HUES64 (cell line): ENCODE measurements around the gene MUC5B.

ENCODE experiments used
- H3K27ac ChIP-seq: 2 replicates; pipeline ENCODE4 v1.7.0; 2013; ENCODE audit warnings: low read depth, low read length, inconsistent platforms
- H3K27me3 ChIP-seq: 2 replicates; pipeline ENCODE4 v1.6.1; 2013; ENCODE audit warnings: mild to moderate bottlenecking, low read length; ENCODE audit not compliant: insufficient read depth
- H3K36me3 ChIP-seq: 2 replicates; pipeline ENCODE4 v1.6.1; 2013; ENCODE audit warnings: mild to moderate bottlenecking, low read length; ENCODE audit not compliant: insufficient read depth
- H3K4me1 ChIP-seq: 2 replicates; pipeline ENCODE4 v1.6.1; 2013; ENCODE audit warnings: mild to moderate bottlenecking, low read length, moderate library complexity; ENCODE audit not compliant: insufficient read depth
- H3K4me3 ChIP-seq: 2 replicates; pipeline ENCODE4 v1.5.1; 2013; ENCODE audit warnings: mild to moderate bottlenecking, low read length, moderate library complexity
- H3K9ac ChIP-seq: 2 replicates; pipeline ENCODE4 v1.6.1; 2013; ENCODE audit warnings: mild to moderate bottlenecking, low read depth, low read length
- H3K9me3 ChIP-seq: 2 replicates; pipeline ENCODE4 v1.6.1; 2013; ENCODE audit warnings: low read depth, low read length; ENCODE audit not compliant: insufficient read depth
- WGBS: fragments of 150-250, 120-280 bp; methylation state at CpG from one replicate; pipeline ENCODE4 v1.1.7; 2013; ENCODE audit warnings: missing lambda C conversion rate; 5-methylcytosine and 5-hydroxymethylcytosine counted together

MUC5B gene

GRCh38 chr11:1226986-1227550 is 4.2 kb downstream of the MUC5B start:
- no peak overlapping the region for H3K9ac ChIP-seq
- H3K4me3 ChIP-seq, result no peak overlapping the region
- no peaks in the 10 kb centered on the region for H3K27me3 ChIP-seq
- no peaks in the 10 kb centered on the region for H3K36me3 ChIP-seq
- H3K4me1 ChIP-seq, result no peaks in the 10 kb centered on the region
- H3K9me3 ChIP-seq, result no peaks in the 10 kb centered on the region
- WGBS, result 86% methylated on average over 23 of the region's 23 CpGs
- H3K27ac ChIP-seq, result no peak overlapping the region

GRCh38 chr11:1227551-1228100 is 4.8 kb downstream of the MUC5B start:
- no peaks in the 10 kb centered on the region for H3K27me3 ChIP-seq
- H3K9ac ChIP-seq, result no peak overlapping the region
- H3K9me3 ChIP-seq, result no peaks in the 10 kb centered on the region
- no peaks in the 10 kb centered on the region for H3K4me1 ChIP-seq
- 93% methylated on average over 23 of the region's 23 CpGs for WGBS
- H3K4me3 ChIP-seq, result no peak overlapping the region
- no peak overlapping the region for H3K27ac ChIP-seq
- H3K36me3 ChIP-seq, result no peaks in the 10 kb centered on the region

- Histone ChIP-seq H3K9ac (no peak overlapping the region), H3K9me3 (no peaks in the 10 kb centered on the region), H3K4me3 (no peak overlapping the region), H3K27ac (no peak overlapping the region), H3K36me3 (no peaks in the 10 kb centered on the region), H3K27me3 (no peaks in the 10 kb centered on the region), H3K4me1 (no peaks in the 10 kb centered on the region)
- WGBS, result 90% methylated on average over 31 of the region's 31 CpGs
These were observed 5.4 kb downstream of the MUC5B start for GRCh38 chr11:1228101-1228821.

GRCh38 chr11:1228921-1229451 is 6.1 kb downstream of the MUC5B start:
- H3K4me3 ChIP-seq, result no peak overlapping the region
- H3K4me1 ChIP-seq, result no peaks in the 10 kb centered on the region
- no peaks in the 10 kb centered on the region for H3K27me3 ChIP-seq
- 86% methylated on average over 18 of the region's 18 CpGs for WGBS
- H3K36me3 ChIP-seq, result no peaks in the 10 kb centered on the region
- no peak overlapping the region for H3K27ac ChIP-seq
- H3K9me3 ChIP-seq, result no peaks in the 10 kb centered on the region
- H3K9ac ChIP-seq, result no peak overlapping the region

GRCh38 chr11:1229471-1230120 is 6.7 kb downstream of the MUC5B start:
- Histone ChIP-seq H3K4me1 (no peaks in the 10 kb centered on the region), H3K9ac (no peak overlapping the region), H3K36me3 (no peaks in the 10 kb centered on the region), H3K4me3 (no peak overlapping the region), H3K27me3 (no peaks in the 10 kb centered on the region), H3K9me3 (no peaks in the 10 kb centered on the region), H3K27ac (no peak overlapping the region)
- 92% methylated on average over 23 of the region's 27 CpGs for WGBS

GRCh38 chr11:1230121-1230455 is 7.2 kb downstream of the MUC5B start:
- Histone ChIP-seq H3K4me3 (no peak overlapping the region), H3K36me3 (no peaks in the 10 kb centered on the region), H3K27ac (no peak overlapping the region), H3K4me1 (no peaks in the 10 kb centered on the region), H3K9me3 (no peaks in the 10 kb centered on the region), H3K27me3 (no peaks in the 10 kb centered on the region), H3K9ac (no peak overlapping the region)
- WGBS, result 94% methylated on average over 5 of the region's 5 CpGs

- 92% methylated on average over 44 of the region's 45 CpGs for WGBS
- no peaks in the 10 kb centered on the region for H3K4me1 ChIP-seq
These were observed 7.9 kb downstream of the MUC5B start for GRCh38 chr11:1230456-1231395.

GRCh38 chr11:1231396-1232020 is 8.6 kb downstream of the MUC5B start:
- 91% methylated on average over 22 of the region's 22 CpGs for WGBS
- Histone ChIP-seq H3K4me3 (no peak overlapping the region), H3K4me1 (no peaks in the 10 kb centered on the region), H3K9me3 (no peaks in the 10 kb centered on the region), H3K27ac (no peak overlapping the region), H3K27me3 (no peaks in the 10 kb centered on the region), H3K36me3 (no peaks in the 10 kb centered on the region), H3K9ac (no peak overlapping the region)

More at GRCh38 chr11:1230456-1231395, 7.9 kb downstream of the MUC5B start:
- Histone ChIP-seq H3K36me3 (no peaks in the 10 kb centered on the region), H3K27ac (no peak overlapping the region), H3K9ac (no peak overlapping the region), H3K27me3 (no peaks in the 10 kb centered on the region), H3K9me3 (no peaks in the 10 kb centered on the region), H3K4me3 (no peak overlapping the region)

- H3K36me3 ChIP-seq, result no peaks in the 10 kb centered on the region
- no peaks in the 10 kb centered on the region for H3K27me3 ChIP-seq
- H3K9ac ChIP-seq, result no peak overlapping the region
- H3K4me3 ChIP-seq, result no peak overlapping the region
- no peak overlapping the region for H3K27ac ChIP-seq
- no peaks in the 10 kb centered on the region for H3K4me1 ChIP-seq
- H3K9me3 ChIP-seq, result no peaks in the 10 kb centered on the region
- WGBS, result 93% methylated on average over 45 of the region's 46 CpGs
These were observed 9.4 kb downstream of the MUC5B start for GRCh38 chr11:1232021-1232882.

GRCh38 chr11:1232883-1233321 is 10.0 kb downstream of the MUC5B start:
- Histone ChIP-seq H3K27me3 (no peaks in the 10 kb centered on the region), H3K27ac (no peak overlapping the region)
- 93% methylated on average over 30 of the region's 30 CpGs for WGBS

More at GRCh38 chr11:1232883-1233321, 10.0 kb downstream of the MUC5B start:
- no peaks in the 10 kb centered on the region for H3K36me3 ChIP-seq
- H3K9me3 ChIP-seq, result no peaks in the 10 kb centered on the region
- no peaks in the 10 kb centered on the region for H3K4me1 ChIP-seq
- H3K9ac ChIP-seq, result no peak overlapping the region
- no peak overlapping the region for H3K4me3 ChIP-seq
